ENCODE measurements around the gene BRWD1.

BRWD1 gene

DNA sequence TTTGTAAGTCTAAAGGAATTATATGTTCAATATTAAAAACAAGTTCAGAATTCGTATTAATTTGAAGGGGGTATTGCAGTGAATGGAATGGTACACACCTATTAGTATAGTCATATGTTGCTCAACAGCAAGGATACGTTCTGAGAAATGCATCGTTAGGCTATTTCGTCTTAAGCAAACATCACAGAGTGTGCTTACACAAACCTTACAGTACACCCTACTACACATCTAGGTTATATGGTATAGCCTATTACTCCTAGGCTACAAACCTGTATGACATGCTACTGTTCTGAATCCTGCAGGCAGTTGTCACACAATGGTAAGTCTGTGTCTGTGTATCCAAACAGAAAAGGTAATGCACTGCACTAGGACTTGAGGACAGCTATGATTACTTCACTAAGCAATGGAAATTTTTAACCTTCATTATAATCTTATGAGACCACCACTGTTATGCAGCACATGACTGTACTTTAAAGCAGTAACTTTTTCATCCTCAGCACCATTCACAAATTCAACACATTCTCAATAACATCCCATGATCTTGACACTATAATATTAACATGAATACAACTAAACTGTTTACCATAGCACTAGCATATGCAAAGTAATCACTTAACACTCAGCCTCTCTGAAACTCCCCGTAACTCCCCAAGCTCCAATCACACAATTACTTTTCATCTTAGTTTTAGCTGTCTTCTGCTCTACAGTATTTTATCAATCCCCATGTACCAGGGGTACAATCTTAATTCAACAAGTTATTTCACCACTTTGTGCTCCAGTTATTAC, 115.8 kb downstream of the BRWD1 start:
- no peak for DNase-seq (ENCODE audit: low spot score)

- no peak for DNase-seq (ENCODE audit: low spot score)
Measured at GRCh38 chr21:39196838-39197237, 116.6 kb downstream of the BRWD1 start.

DNA sequence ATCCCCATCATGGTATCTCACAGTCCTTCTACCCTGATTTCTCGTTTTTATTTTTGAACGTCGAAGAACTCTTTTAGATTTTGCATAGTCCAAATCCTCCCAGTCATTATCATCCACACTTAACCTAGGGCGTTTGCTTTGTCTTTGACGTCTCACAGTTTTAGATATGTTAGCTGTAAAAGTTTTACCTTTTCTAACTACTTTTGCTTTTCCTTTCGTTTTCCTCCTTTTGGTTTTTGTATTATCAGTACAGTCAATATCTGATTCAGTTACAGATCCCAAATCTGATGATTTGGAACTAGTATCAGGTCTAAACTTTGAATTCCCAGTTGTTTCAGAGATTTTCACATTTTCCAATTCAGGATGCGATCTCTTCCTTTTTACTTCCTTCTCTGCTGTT, 117.1 kb downstream of the BRWD1 start:
- no peak for DNase-seq (ENCODE audit: low spot score)

DNA sequence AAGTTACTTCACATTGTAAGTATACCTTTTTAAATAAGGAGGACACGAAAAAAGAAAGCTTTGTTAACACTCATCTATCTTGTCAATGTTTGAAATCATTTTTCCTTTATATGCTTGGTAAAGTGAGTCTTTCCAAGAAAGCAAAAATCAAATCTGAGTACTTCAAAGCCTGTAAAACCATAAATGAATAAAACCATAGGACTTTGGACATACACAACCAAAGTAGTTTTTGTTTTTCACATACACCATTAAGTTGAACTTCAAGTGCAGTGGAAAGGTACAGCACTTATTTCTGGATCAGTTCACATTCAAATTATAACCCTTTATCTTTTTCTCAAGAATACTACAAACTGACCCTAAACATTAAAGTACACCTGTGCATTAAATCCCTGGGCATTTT, 120.1 kb downstream of the BRWD1 start:
- DNase-seq (ENCODE audit: low spot score), result no peak

DNA sequence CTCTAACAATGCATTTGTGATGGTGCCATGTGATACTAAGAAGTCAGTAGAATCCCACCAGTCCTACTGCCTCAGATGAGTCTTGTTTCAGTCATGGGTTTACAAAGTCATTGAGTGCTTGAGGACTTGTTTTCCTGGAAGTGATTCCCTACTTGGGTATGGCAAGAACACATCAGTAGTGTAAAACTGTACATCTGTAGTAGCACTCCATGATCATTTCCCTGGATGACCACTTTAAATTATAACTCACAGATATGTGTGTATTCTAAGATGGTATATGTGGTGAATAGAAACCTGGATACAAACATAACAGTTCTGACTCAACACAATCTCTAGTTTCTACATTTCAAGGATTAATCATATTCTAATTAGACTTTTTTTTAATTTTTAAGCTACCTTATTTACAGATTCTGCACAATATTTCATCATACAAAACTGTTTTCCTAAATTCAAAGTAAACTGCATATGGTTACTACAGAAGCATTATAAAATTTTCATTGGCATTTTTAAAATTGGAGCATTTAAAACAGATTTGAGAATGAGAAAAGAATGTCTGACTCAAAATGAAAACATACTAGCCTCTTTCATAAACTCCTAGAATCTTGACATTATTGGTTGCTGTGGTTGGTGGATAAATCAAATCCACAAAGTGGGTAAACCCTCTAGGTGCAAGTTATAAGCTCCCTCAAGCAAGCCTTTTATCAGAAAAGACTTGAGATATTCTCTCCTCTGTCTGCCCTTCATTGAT, 123.4 kb downstream of the BRWD1 start:
- DNase-seq (ENCODE audit: low spot score), result peak; percentile 30

- no peak for DNase-seq (ENCODE audit: low spot score)
Measured at GRCh38 chr21:39188521-39189139, 124.8 kb downstream of the BRWD1 start.

- no peak for DNase-seq (ENCODE audit: low spot score)
Measured at GRCh38 chr21:39187141-39187540, 126.3 kb downstream of the BRWD1 start.

DNA sequence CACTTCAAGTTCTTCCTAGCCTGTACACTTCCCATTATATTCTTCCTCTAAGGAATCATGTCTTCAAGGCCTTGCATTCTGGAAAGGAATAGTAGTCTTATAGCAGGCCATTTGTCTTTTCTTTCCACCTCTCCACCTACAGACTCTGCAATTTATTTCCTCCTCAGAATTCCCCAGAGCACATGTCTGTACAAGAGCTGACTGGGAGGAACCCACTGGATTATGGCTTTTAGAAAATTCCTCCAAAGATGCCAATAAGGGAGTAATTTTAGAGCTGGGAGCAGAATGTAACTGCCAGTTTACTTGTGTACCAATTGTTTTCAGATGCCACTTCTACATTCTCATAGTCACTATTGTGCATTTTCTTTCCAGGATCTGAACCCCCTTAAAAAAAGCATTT, 126.8 kb downstream of the BRWD1 start:
- no peak for DNase-seq (ENCODE audit: low spot score)

DNA sequence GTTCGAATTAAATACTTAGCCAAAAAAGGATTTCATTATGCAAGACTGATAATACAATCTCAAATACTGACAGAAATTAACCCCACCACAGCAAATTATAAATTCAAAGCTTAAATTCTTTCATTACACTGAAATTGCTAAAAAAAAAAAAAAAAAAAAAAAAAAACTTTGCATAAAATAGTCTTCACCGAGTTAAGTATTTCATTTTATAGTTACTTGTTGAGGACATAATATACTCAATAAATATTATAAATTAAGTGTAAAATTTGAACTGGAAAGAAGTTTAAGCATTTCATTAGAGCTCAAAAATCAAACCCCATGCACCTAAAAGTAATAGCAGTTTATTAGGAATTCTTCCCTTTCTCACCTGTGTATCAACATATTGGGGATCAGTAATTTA, 128.3 kb downstream of the BRWD1 start:
- DNase-seq (ENCODE audit: low spot score), result no peak

DNA sequence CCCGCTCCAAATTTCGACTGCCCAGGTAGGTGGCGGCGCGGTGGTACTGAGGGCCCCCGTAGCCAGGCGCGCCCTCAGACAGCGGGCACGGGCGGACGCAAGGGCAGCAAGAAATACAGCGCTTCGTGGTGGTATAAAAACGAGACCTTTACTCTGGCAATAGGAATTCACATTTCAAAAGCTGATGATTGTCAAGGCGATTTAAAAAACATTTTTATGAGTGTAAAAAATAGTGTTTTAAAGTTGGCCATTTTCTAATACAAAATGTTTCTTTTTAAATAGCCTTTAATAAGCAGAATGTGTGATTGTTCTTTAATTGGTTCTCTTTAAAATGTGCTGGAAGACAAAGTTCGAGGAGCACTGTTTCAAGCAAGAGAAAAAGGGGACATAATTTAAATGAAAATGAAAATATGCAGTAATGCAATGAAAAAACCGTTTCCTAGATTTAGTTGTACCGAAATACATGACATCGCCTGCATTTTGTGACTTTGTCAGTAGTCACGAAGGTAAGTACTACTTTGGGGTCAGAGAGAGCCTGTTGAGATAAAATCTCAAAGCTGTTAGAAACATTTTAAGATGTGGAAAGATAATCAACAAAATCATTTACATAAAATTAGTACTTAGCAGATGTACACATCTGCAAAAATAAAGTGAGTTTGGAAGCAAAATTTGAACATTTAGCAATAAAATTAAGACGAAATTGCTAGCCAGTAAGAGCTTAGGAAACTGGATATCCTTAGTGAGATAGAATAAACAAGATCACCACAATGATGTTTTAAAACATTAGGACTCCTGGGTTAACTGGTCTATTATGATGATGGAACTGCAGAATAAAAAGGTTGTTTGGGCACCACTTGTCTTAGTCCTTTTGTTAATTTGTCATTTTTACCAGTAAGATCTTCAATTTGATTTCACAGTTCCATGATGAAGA, 129.1 kb downstream of the BRWD1 start:
- peak; percentile 33 for DNase-seq (ENCODE audit: low spot score)

DNA sequence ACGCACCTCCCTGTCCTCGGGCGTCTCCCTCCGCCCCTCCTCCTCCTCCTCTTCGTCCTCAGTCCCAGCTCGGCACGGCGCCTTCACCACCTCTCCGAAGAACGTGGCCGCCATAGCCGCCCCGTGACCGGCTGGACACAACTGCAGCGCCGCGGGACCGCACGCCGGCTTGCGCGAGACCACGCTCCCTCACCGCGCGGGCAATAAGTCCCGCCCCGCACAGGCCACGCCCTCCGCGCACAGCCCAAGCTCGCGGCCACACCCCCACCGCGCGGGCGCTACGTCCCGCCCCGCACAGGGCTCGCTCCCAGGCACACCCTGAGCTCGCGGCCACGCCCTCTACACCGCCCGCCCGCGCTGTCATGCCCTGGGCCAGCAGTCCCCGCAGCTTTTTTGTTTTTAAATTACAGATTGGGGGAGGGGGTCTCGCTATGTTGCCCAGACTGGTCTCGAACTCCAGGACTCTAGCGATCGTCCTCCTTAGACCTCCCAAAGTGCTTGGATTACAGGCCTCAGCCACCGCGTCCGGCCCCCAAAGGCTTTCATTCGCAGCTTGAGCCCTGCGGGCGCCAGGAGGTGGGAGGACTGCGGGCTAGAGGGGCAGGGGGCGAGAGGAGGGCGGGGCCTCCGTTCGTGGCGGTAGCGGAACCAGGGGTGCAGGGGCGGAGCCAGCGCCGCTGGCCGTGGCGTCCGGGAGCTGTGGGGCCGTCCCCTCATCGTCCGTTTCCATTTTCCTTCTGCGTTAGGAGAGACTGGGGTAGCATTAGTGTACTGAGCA, 130.0 kb downstream of the BRWD1 start, which contains the start of gene PSMG1:
TSS of gene PSMG1 (minus strand) at position 180 of the 778 bp plus-strand sequence. CDS start at position 114, 66 bp downstream.
- peak; percentile 92 for DNase-seq (ENCODE audit: low spot score)

DNA sequence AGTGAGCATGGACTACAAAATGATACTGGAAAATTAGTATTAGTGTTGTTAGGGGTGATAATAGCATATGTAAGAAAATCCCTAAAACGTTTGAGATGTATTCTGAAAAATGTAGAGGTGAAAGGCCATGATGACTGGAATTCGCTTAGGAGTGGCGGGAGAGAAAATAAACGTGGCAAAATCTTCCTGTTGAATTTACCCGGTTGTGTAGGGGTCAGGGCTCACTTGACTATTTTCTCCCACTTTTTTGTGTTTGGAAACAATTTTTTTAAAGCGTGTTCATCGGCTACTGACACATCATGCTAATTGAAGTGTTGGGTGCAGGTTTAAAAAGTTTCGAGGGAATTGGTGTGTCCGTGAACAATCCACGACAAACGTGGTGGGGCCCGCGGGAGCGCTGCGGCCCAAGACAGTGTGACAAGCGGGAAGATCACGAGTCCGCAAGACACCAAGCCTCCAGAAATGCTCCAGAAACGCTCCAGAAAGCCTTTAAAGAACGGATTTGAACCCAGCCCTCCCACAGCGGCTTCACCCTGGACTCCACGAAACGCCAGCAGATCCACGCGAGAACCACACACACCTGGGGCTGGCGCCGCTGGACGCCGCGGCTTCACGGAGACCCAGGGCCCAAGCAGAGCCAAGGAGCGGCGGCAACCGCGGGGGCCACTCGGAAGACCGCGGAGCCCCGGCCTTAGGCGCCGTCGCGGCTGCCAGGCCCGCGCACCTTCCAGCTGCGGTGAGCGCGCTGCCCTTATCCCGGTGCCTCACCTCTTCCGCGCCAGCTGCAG, 130.8 kb downstream of the BRWD1 start:
- DNase-seq (ENCODE audit: low spot score), result peak; percentile 27

DNA sequence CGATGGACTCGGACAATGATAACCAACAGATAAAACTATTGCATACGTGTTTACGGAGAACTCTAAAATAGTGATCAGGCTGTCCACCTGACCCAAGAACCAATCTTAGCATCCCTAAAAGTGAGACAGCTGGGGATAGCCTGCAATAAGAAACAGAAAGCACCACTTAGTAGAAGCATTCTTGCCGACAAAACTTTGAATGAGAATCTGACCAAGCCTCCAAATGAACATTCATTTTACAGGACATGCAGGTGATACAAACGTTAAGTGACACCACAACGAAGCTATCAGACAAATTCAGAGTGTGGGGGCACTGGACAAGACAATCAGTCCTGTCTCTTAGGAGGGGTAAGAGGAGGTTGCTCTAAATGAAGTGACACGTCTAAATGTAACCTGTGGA, 131.4 kb downstream of the BRWD1 start:
- peak; percentile 39 for DNase-seq (ENCODE audit: low spot score)

DNA sequence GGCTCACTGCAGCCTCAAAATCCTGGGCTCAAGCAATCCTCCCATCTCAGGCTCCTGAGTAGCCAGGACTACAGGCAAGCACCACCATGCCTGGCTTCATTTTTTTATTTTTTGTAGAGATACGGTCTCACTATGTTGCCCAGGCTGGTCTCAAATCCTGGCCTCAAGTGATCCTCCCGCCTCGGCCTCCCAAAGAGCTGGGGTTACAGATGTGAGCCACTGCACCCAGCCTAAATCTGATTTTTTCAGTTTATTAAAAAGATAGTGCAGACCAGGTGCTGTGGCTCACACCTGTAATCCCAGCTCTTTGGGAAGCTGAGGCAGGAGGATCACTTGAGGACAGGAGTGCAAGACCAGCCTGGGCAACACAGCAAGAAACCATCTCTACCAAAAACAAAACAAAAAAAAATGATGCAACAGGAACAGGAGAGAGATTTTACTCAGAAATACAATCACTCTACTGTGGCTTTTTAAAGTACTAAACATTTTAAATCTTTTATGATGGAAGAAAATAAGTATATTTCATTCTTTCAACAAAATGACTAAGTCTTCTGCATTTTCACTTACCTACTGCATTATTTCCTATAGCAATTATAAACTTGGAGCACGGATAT, 132.1 kb downstream of the BRWD1 start:
- DNase-seq (ENCODE audit: low spot score), result no peak

GRCh38 chr21:39180429-39181019, 132.9 kb downstream of the BRWD1 start:
- peak; percentile 62 for DNase-seq (ENCODE audit: low spot score)

DNA sequence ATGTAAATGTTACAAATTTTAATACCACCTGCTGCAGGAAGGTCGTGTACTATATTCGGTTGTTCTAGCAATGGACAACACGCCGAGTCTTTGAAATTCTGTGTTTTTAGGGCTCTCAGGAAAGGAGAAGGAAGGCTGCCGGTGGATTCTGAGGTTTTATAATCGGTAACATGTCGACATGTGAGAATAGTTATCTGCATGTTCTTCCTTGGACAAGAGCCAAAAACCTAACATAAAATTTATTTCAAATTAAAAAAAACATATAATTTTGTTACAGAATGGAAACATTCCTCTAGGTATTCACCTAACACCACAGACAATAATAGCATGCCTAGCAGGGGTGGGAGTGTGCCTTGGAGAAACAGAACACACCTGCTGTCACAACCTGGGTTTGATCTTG, 135.0 kb downstream of the BRWD1 start:
- DNase-seq (ENCODE audit: low spot score), result no peak

DNA sequence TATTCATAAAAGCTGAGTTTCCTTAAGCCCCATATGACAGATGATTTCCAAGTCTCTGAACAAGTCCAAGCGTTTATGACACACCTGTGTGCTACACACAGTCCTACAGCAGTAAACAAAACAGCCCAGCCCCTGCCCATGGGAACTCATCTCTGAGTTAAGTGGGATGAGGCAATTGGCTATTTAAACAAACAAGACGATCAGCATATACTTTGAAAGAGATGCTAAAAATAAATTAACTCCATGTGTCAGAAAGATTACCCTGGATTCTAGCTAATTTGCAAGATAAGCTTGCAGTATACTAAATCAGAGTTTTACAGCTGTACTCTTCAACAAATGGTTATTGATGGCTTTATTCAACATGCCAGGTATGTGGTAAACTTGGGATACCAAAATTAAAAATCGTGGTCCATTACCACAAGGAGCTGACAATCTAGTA, 137.1 kb downstream of the BRWD1 start:
- no peak for DNase-seq (ENCODE audit: low spot score)

GRCh38 chr21:39175665-39176064, 137.8 kb downstream of the BRWD1 start:
- no peak for DNase-seq (ENCODE audit: low spot score)

DNA sequence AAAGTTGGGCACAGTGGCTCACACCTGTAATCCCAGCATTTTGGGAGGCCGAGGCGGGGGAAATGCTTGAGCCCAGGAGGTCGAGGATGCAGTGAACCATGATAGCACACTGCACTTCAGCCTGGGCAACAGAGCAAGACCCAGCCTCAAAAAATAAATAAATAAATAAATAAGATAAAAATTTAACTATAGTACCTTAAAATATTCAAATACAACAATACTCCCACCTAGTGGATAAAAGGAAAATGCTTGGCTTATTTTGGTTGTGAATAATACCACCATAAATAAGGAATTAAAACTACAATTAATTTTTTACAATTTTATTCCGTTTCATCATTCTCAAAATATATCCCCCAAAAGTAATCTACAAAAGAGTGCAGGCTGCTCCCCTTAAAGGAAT, 138.3 kb downstream of the BRWD1 start:
- DNase-seq (ENCODE audit: low spot score), result peak; percentile 42
